OCI-LY1 (cell line): ENCODE data around the gene ARFGEF2.
A peak's percentile ranks its signal among the peaks of the same experiment; 100 is the strongest.

Experiments
- H2AFZ ChIP-seq: fragments of 200-600 bp; sonication (generic), shearing (Covaris generic); 2 replicates; pipeline ENCODE4 v1.6.0; 2014; ENCODE audit warnings: antibody characterized with exemption, mild to moderate bottlenecking, low read length
- H3F3A ChIP-seq: fragments of 200-600 bp; sonication (generic), shearing (Covaris generic); 2 replicates; pipeline ENCODE4 v1.6.0; 2014; ENCODE audit warnings: mild to moderate bottlenecking, antibody characterized with exemption, low read length, moderate library complexity; ENCODE audit not compliant: insufficient read depth
- H3K27ac ChIP-seq: fragments of 200-600 bp; sonication (generic); 2 replicates; pipeline ENCODE4 v1.5.1; 2014; ENCODE audit warnings: low read length, mixed run types, mild to moderate bottlenecking, low read depth; ENCODE audit not compliant: poor library complexity, severe bottlenecking
- H3K27me3 ChIP-seq: fragments of 200-600 bp; sonication (generic); 2 replicates; pipeline ENCODE4 v1.6.0; 2014; ENCODE audit warnings: antibody characterized with exemption, mild to moderate bottlenecking, low read length, moderate library complexity; ENCODE audit not compliant: insufficient read depth
- H3K36me3 ChIP-seq: fragments of 200-600 bp; sonication (generic); 2 replicates; pipeline ENCODE4 v1.6.1; 2014; ENCODE audit warnings: mild to moderate bottlenecking, antibody characterized with exemption, low read length, moderate library complexity, mixed read lengths; ENCODE audit not compliant: insufficient read depth
- H3K4me1 ChIP-seq: fragments of 200-600 bp; sonication (generic); 2 replicates; pipeline ENCODE4 v1.5.1; 2014; ENCODE audit warnings: mild to moderate bottlenecking, low read length, moderate library complexity; ENCODE audit not compliant: insufficient read depth, severe bottlenecking
- H3K4me2 ChIP-seq: fragments of 200-600 bp; sonication (generic), shearing (Covaris generic); 2 replicates; pipeline ENCODE4 v1.6.1; 2014; ENCODE audit warnings: low read length
- H3K4me3 ChIP-seq: fragments of 200-600 bp; sonication (generic); 2 replicates; pipeline ENCODE4 v1.5.1; 2014; ENCODE audit warnings: low read length, low read depth, mild to moderate bottlenecking, mixed read lengths; ENCODE audit not compliant: poor library complexity, severe bottlenecking
- H3K79me2 ChIP-seq: fragments of 200-600 bp; shearing (Covaris generic); 2 replicates; pipeline ENCODE4 v1.6.1; 2016; ENCODE audit warnings: mixed run types, low read length, mixed read lengths; ENCODE audit not compliant: insufficient read depth
- H3K9ac ChIP-seq: fragments of 200-600 bp; sonication (generic), shearing (Covaris generic); 2 replicates; pipeline ENCODE4 v1.6.1; 2014; ENCODE audit warnings: mild to moderate bottlenecking, low read length, mixed read lengths
- H3K9me2 ChIP-seq: fragments of 200-600 bp; sonication (generic), shearing (Covaris generic); 2 replicates; pipeline ENCODE4 v1.6.1; 2014; ENCODE audit warnings: low read depth, mild to moderate bottlenecking, low read length, mixed read lengths
- H3K9me3 ChIP-seq: fragments of 200-600 bp; shearing (Covaris generic); 2 replicates; pipeline ENCODE4 v1.6.1; 2014; ENCODE audit warnings: low read length, mixed read lengths
- H4K20me1 ChIP-seq: fragments of 200-600 bp; sonication (generic), shearing (Covaris generic); 2 replicates; pipeline ENCODE4 v1.6.0; 2016; ENCODE audit warnings: mild to moderate bottlenecking, low read length; ENCODE audit not compliant: insufficient read depth
- CTCF ChIP-seq: fragments of 200-600 bp; sonication (generic), shearing (Covaris generic); IDR thresholded peaks from 2 replicates; pipeline ENCODE4 v1.5.1; 2017; ENCODE audit warnings: mild to moderate bottlenecking, antibody characterized with exemption, low read length, moderate library complexity, mixed read lengths
- EZH2 ChIP-seq: fragments of 200-600 bp; sonication (generic), shearing (Covaris generic); IDR thresholded peaks from 2 replicates; pipeline ENCODE4 v1.8.0; 2017; ENCODE audit warnings: borderline replicate concordance, mixed run types, mild to moderate bottlenecking, antibody characterized with exemption, low read length, moderate library complexity, mixed read lengths

Gene ARFGEF2

DNA sequence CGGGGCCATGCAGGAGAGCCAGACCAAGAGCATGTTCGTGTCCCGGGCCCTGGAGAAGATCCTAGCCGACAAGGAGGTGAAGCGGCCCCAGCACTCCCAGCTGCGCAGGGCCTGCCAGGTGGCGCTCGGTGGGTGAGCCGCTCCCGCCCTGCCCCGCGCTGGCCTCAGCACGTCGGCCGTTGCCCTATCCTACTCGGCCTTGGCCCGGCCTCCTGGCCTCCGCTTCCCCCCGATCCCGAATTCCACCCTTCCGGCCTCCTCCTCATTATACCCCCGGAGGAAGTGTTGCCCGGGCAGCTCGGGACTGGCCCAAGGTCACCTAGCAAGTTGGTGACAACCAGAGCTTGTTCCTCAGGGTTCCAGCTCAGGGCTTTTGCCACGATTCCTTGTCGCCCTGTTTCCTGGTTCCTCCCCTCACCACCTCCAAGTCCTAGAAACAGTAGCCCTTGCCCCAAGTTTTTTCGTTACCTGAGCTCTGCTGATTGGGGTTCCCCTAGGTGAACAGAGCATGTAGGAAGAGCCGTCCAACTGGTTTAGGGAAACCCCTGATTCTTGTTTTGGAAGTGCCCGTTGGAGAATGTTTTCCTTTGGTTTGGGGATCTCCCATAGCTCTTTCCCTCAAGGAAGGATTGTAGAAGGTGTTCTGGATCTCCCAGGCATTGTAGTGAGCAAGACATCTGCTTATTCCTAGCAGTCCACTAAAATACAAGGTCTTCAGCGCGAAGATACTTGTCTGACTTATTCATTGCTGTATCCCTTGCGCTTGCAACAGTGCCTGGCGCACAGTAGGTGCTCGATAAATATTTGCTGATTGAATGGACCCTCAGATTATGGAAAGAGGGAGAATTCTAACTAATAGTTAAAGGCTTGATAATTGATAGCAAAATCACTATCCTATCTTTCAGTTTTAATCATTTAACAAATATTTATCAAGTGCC lies 641 bp downstream of the ARFGEF2 start:
- peak overlapping the region; percentile 99 for H3K4me3 ChIP-seq
- H3K36me3 ChIP-seq = no peaks in the 10 kb centered on the region
- TF ChIP-seq EZH2 (no peak), CTCF (peak; percentile 5; the same call in 1 of the 2 replicates)
- no peaks in the 10 kb centered on the region for H3K9me3 ChIP-seq
- H3K79me2 ChIP-seq = peaks cover 46% of the 10 kb centered on the region
- H4K20me1 ChIP-seq = no peaks in the 10 kb centered on the region
- peaks cover 40% of the 10 kb centered on the region for H3K4me1 ChIP-seq
- no peaks in the 10 kb centered on the region for H3K9me2 ChIP-seq
- peaks cover 7% of the 10 kb centered on the region; the same call in 1 of the 2 replicates for H3F3A ChIP-seq
- peak overlapping the region; percentile 57 for H3K27ac ChIP-seq
- peak overlapping the region; percentile 97 for H3K4me2 ChIP-seq
- no peak overlapping the region for H2AFZ ChIP-seq
- H3K9ac ChIP-seq = peak overlapping the region; percentile 95
- no peaks in the 10 kb centered on the region for H3K27me3 ChIP-seq

GRCh38 chr20:48923149-48923718 lies 1.7 kb downstream of the ARFGEF2 start:
- no peaks in the 10 kb centered on the region for H3K9me2 ChIP-seq
- H3F3A ChIP-seq = peaks cover 7% of the 10 kb centered on the region; the same call in 1 of the 2 replicates
- no peaks in the 10 kb centered on the region for H4K20me1 ChIP-seq
- no peaks in the 10 kb centered on the region for H3K36me3 ChIP-seq
- H3K4me3 ChIP-seq = peak overlapping the region; percentile 99
- TF ChIP-seq CTCF (no peak), EZH2 (no peak)
- H3K4me2 ChIP-seq = peak overlapping the region; percentile 97
- H3K9me3 ChIP-seq = no peaks in the 10 kb centered on the region
- H2AFZ ChIP-seq = no peak overlapping the region
- H3K4me1 ChIP-seq = peaks cover 40% of the 10 kb centered on the region
- H3K79me2 ChIP-seq = peaks cover 55% of the 10 kb centered on the region
- peak overlapping the region; percentile 79 for H3K27ac ChIP-seq
- H3K9ac ChIP-seq = peak overlapping the region; percentile 95
- H3K27me3 ChIP-seq = no peaks in the 10 kb centered on the region

GRCh38 chr20:48924756-48925109 lies 3.2 kb downstream of the ARFGEF2 start:
- Histone ChIP-seq H3K36me3 (no peaks in the 10 kb centered on the region), H3K9me2 (no peaks in the 10 kb centered on the region), H4K20me1 (no peaks in the 10 kb centered on the region), H2AFZ (no peak overlapping the region), H3K9ac (peak overlapping the region; percentile 0; the same call in 1 of the 2 replicates), H3K4me1 (peaks cover 40% of the 10 kb centered on the region), H3K27me3 (no peaks in the 10 kb centered on the region), H3K4me2 (peak overlapping the region; percentile 97), H3K79me2 (peaks cover 66% of the 10 kb centered on the region), H3K9me3 (no peaks in the 10 kb centered on the region), H3F3A (peaks cover 7% of the 10 kb centered on the region; the same call in 1 of the 2 replicates), H3K27ac (peak overlapping the region; percentile 79), H3K4me3 (peak overlapping the region; percentile 99)
- TF ChIP-seq EZH2 (no peak), CTCF (no peak)
